ENCODE results near the gene NEK1.

Gene NEK1

DNA sequence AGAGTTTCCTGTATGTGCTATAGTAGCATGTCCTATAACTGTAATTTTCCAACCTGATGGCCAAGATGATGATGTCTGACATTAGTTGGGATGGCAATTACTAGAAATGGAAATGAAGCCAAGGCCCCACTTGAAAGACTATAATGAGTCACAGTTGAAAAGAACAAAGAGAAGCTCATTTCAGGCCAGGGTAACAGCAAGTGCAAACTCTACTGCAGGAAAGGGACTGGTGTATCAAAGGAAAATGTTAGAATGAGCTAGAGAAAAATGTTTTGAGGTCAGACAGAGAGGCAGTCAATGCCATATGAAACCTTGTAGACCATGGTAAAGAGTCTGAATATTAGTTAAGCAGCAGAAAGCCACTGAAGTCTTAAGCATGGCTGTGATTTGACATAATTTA, 195.4 kb downstream of the NEK1 start:
- DNase-seq: peak; percentile 11

DNA sequence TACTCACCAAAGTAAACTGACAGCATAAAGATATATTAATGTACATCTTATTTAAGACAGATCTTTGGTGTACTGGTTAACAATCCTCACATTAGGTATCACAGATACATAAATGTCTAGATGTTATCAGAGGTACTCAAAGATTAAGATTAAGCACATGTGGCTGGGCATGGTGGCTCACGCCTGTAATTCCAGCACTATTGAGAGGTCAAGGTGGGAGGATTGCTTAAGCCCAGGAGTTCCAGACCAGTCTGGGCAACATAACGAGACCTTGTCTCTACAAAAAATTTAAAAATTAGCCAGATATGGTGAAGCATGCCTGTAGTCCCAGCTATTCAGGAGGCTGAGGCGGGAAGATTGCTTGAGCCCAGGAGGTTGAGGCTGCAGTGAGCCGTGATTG, 195.9 kb downstream of the NEK1 start:
- DNase-seq: no peak

DNA sequence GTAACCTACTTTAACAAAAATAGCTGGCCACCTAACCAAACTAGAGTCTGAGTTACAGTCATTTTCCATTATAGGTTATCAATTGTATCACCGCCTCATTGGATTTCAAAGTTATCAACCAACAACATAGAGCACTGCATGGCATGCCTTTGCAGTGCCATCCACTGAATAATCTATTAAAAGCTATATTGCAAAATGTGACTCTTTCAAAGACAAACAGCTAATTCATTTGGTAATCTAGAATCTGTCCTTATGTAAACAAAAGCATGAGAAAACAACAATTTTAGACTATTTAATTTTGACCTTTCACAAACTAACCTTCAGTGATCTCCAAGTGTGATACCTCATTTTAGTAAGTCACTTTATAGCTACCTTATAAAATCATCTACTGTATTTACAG, 197.5 kb downstream of the NEK1 start:
- no peak for DNase-seq

DNA sequence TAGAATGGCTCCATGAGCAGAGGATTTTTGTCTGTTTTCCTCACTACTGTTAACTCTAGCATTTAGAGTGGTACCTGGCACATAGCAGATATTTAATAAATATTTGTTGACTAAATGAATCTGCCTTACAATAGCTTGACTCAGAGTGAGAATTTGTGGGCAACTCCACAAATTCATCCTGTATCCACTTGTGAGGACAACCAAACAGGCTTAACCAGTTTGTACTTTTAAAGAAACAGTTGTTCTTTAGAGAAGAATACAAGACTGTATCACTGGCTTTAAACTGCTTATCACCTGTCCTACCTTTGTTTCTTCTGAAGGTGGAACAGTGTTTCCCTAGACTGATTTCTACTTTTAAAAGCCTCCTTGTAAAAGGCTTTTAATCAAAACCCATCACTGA, 200.3 kb downstream of the NEK1 start:
- no peak for DNase-seq

DNA sequence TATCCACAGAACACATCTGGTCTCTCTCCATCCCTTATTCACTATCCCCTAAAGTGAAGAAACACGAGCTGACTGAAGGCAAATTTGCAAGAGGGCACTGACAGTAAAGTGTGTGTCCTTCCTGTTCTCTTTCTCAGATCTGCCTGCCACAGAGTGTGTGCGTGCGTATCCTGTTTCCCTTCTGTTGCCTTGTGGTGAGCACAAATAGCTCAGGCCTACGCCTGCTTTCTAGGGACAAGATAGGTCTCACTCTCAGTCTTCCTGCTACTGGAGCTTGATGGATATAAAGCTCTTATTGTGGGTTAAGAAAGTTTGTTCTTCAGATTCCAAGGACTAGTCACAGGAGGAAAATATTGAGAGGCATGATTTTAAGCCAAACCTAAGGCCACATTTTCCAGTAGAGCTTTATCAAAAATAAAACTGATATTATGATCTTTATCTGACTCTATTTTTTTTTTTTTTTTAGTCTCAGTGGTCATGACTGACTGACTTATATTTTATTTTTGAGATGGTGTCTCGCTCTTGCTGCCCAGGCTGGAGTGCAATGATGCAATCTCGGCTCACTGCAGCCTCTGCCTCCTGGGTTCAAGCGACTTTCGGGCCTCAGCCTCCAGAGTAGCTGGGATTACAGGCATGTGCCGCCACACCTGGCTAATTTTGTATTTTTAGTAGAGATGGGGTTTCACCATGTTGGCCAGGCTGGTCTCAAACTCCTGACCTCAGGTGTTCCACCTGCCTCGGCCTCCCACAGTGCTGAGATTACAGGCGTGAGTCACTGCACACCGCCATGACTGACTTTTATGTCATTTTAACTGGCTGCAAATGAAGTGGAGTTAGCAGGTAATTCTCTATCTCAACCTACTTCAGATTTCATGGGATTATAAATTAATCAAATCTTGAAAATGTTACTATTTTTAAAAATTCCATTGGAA, 201.3 kb downstream of the NEK1 start:
- no peak for DNase-seq

DNA sequence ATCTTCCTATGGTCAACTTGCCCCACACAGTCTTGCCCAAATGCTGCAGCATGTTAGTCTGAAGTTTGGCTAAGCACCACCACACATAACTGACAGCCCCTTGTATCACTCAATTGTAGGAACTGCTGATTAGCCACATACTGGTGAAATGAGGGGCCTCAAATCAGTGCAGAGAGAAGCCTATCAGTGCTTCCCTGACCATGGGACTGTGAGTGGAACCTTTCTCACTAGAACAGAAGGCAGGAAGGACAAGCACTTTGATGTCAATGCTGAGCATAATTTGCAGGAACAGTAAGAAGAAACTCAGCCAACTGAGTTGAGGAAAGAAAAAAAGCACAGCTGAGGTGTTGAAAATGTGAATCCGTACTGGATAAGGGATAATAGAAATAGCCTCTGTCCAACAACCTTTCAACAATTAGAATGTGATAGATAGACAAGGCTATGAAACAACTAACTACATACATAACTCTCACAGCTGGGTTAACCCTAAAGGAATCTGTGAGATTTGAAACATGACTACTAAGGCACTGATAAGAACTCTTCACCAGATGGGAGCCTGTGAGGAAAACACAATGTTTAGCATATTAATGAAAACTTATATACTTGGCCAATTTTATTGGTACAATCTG, 205.1 kb downstream of the NEK1 start:
- DNase-seq: no peak

DNA sequence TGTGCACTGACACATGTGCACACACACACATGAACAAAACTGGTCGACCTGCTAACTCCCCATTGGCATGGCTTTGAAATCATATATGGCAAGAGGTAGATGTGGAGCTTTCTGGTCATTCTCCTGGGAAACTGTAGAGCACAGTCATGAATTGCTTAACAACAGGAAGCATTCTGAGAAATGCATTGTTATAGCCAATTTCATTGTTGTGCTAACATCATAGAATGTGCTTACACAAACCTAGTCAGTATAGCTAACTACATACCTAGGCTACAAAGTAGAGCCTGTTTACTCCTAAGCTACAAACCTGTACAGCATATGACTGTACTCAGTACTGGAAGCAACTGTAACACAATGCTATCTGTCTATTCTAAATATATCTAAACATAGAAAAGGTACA, 207.4 kb downstream of the NEK1 start:
- DNase-seq: no peak

DNA sequence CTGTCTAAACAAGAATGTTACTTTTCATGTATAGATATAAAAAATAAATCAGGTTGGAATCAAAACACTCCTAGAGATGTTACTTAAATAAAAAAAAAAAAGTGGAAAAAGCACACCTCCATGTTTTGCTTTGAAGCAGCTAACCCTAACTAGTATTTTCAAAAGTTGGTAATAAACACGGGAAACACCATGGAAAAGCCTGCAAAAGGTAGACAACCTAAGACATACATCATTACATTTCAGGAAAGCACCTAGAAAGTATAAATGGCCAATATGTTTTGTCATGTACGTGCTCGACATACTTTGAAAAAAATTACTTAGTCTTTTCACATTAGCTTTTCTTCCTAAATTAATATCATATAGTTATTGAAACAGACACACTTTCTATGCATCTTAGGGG, 211.6 kb downstream of the NEK1 start:
- no peak for DNase-seq

DNA sequence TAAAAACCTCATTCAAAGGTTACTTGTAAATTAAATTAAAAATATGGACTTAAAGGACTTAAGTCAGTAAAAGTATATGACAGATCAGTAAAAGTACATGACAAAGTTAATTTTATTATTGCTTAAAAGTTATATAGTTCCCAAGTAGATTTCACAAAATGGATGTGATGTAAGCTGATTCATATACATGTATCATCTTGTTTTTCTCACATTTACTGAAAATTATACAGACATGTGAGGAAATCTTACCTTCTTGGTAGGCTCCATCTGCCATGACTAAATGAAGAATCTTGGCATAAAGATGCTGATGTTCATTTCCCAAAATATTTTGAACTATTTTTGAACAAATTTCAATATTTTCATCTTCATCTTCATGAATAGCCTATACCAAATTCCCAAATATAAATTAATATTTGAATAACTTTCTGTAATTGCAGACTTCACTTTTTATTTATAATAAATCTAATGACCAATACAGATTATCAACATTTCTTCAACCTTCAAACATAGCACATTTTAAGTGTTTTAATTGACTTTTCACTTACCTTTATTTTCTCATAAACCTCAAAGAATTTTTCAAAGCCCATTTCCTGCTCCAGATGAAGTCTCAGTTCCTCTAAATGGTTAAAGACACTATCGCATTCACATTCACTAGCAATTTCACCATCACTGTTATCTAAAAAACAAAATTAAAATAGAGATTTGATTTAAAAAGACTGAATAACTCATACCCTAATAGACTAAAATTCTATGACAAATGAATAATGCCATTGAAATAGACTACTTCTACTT, 212.2 kb downstream of the NEK1 start:
- no peak for DNase-seq

DNA sequence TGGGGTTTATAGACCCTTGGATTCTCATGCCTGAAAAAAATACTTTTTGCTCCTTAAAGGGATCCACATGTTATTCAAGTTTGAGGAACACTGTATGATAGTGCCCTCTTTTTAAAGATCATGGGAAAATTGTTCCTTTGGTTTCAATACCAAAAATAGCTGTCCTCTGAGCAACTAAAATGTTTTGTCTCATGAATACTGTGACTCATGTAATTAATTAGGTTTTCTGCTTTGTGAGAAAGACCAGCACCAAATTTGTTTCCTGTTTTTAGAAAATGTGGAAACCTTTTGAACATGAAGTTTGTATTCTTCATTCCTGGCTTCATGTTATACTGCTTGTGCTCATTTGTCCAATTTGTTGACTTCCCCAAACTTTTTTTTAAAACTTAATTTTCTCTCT, 214.1 kb downstream of the NEK1 start:
- no peak for DNase-seq

DNA sequence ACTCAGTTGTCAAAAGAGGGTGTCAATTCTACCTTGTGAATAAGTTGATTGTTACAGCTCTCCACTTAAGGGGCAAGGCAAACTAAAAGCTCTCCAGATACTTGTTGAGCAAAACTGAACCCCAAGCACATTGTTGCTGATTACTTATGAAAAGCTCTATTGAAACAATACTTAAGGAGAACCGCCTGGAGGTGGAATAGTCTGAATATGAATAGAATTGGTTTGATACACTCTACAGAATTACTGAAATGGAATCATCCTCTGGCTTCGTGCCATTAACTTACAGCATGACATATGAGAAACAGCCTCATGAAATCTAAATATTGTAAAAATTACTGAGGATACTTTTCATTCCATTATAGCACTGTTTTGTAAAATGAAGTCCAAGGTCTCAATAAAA, 214.6 kb downstream of the NEK1 start:
- no peak for DNase-seq

DNA sequence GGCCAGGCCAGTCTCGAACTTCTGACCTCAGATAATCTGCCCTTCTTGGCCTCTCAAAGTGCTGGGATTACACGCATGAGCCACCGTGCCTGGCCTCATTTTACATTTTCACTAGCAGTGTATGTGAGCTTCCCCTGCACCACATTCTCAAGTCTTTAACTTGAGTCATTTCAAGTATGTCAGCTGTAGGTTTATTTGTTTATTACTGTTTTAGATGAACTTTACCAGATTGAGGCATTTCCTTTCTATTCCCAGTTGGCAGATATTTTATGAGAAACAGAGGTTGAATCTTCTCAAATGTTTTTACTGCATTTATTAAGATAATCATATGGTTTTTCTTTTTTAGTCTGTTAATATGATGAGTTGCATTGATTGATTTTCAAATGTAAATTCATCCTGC, 227.0 kb downstream of the NEK1 start:
- DNase-seq: no peak

DNA sequence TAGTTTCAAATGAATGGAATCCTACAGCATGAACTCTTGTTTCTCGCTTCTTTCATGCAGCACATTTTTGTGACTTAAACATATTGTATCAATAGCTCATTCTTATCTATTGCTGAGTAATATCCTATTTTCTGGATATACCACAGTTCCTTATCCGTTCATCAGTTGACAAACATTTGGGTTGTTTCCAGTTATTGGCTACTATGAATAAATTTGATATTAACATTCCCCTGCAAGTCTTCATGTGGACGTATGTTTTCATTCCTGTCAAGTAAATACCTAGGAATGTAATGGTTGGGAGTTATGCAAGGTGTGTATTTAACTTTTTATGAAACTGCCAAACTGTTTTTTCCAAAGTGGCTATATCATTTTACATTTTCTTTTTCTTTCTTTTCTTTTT, 227.6 kb downstream of the NEK1 start:
- DNase-seq: no peak

DNA sequence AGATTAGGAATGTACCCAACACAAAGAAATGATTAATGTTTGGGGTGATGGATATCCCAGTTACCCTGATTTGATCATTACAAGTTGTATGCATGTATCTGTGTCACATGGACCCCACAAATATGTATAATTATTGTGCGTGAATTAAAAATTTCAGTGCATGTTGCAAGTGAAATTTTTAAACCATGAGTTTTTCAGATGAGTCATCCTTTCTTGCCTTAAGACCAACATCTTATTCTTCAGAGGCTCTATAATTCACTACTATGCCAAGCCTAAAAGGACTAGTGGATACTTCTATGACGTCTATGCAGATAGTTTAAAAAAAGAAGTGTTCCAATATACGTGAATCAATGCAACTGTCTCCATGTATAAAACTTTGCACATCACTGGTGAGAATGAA, 228.7 kb downstream of the NEK1 start:
- no peak for DNase-seq

DNA sequence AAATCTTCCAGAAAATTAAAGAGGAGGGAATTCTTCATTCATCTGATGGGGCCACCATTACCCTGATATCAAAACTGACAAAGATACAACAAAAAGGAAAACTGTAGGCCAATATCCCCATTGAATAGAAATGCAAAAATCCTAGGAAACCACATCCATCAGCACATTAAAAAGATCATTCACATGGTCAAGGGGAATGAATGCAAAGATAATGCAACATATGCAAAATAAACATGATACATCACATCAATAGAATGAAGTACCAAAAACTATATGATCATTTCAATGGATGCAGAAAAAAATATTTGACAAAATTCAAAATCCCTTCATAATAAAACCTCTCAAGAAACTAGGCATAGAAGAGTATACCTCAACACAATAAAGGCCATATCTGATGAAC, 232.7 kb downstream of the NEK1 start:
- no peak for DNase-seq

DNA sequence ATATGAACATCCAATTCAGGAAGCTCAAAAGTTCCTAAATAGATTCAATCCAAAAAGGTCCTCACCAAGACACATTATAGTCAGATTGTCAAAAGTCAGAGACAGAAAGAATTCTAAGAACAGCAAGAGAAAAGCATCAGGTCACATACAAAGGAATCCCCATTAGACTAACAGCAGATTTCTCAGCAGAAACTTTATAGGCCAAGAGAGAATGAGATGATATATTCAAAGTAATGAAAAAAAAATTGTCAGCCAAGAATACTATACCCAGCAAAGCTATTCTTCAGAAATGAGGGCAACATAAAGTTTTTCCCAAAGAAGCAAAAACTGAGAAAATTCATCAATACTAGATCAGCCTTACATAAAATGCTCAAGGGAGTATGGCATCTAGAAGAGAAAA, 235.0 kb downstream of the NEK1 start:
- no peak for DNase-seq

DNA sequence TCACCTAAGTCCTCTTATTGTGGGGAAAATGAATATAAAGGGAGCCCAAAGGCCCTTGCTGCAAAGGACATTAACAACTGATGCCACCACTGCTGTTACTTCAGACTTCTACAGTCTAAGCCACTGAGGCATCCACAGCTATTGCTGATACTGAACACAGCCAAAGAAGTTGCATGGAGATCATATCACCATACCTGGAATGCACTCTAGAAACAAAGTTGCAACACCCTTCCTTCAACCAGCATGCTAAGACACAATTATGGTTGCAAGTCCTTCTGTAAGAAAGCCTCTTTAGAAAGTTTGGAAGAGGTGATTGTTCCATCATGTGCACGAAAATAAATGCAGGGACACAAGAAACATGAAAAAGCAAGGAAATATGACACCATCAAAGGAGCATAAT, 236.0 kb downstream of the NEK1 start:
- DNase-seq: no peak

DNA sequence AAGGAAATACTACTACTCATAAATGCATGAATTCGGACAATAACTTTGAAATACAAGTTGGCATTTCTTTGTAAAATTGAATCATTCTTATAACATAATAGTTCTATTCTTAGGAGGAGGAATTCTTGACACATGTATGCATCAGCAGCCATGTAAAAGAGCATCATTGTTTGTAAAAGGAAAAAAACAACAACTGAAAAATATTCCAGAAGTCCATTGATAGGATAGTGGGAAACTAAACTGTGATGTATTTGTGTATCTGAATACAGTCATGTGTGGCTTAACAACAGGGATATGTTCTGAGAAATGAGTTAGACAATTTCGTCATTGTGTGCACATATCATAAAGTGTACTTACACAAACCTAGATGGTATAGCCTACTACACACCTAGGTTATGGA, 239.6 kb downstream of the NEK1 start:
- no peak for DNase-seq

DNA sequence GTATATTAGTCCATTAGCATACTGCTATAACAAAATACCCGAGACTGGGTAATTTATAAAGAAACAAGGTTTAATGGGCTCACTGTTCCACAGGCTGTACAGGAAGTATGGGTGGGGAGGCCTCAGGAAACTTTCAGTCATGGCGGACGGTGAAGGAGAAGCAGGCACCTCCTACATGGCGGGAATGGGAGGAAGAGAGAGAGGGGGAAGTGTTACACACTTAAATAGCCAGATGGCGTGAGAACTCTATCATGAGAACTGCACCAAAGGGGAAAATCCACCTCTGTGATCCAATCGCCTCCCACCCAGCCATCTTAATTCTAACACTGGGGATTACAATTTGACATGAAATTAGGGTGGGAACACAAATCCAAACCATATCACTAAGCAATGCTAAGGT, 242.7 kb downstream of the NEK1 start:
- no peak for DNase-seq

DNA sequence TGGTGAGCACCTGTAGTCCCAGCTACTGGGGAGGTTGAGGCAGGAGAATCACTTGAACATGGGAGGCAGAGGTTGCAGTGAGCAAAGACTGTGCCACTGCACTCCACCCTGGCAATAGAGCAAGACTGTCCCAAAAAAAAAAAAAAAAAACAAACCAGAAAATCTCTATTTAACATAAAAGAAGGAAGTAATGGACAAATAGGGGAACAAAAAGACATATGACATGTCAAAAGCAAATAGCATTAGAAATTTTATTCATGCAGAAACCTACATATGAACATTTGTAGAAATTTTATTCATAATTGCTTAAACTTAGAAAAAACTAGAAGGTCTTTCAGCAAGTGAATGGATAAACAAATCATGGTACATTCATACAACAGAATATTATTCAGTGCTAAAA, 244.6 kb downstream of the NEK1 start:
- no peak for DNase-seq

DNA sequence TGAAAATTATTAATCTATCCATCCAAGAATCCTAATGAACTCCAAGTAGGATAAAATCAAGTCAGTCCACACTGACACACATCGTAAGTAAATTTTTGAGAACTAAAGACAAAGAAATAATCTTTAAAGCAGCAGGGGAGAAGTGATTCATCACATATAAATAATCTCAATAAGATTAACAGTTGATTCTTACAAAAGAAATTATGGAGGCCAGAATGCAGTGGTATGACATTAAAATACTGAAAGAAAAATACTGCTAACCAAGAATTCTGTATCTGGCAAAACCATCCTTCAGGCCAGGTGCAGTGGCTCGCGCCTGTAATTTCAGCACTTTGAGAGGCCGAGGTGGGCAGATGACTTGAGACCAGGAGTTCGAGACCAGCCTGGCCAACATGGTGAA, 245.6 kb downstream of the NEK1 start:
- no peak for DNase-seq

DNA sequence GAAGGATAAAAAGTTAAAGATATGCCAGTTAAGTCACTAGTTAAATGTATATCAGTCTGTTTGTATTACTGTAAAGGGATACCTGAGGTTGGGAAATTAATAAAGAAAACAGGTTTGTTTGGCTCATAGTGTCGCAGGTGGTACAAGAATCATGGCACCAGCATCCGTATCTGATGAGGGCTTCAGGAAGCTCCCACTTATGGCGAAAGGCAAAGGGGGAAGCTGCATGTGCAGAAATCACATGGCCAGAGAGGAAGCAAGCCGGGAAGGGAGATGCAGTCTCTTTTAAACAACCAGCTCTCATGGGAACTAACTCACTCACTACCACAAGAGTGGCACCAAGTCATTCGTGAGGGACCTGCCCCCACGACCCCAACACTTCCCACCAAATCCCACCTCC, 249.8 kb downstream of the NEK1 start:
- DNase-seq: no peak

DNA sequence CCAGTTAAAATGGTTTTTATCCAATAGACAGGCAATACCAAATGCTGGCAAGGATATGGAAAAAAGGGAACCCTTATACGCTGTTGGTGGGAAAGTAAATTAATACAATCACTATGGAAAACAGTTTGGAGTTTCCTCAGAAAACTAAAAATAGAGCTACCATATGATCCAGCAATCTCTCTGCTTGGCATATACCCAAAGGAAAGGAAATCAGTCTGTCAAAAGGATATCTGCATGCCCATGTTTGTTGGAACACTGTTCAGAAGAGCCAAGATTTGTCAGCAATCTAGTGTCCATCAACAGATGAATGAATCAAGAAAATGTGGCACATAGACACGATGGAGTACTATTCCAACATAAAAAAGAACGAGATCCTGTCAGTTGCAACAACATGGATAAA, 250.6 kb downstream of the NEK1 start:
- DNase-seq: no peak

DNA sequence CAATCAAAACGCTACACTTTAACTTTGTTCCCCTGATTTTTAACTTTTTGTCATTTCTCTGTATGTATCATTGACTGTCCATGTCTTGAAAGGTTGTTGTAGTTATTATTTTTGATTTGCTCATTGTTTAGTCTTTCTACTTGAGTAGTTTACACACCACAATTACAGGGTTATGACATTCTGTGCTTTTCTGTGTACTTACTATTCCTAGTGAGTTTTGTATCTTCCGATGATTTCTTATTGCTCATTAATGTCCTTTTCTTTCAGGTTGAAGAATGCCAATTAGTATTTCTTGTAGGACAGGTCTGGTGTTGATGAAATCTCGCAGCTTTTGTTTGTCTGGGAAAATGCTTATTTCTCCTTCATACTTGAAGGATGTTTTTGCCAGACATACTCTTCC, 252.4 kb downstream of the NEK1 start:
- DNase-seq: no peak
